Activated naive CD4-positive, alpha-beta T cell (primary cell): Measurements from ENCODE around the gene PPP2R3C.
A peak's percentile ranks its signal among the peaks of the same experiment; 100 is the strongest.
"Not testable (repeated sequence)": the region's sequence is repeated elsewhere in the genome, so short reads cannot be mapped to it uniquely, and the experiment has no call there.

Experiments
- DNase-seq, 4 experiments: peaks; one replicate each; lab custom pipeline; 2025; lab: John Stamatoyannopoulos, UW

PPP2R3C gene

DNA sequence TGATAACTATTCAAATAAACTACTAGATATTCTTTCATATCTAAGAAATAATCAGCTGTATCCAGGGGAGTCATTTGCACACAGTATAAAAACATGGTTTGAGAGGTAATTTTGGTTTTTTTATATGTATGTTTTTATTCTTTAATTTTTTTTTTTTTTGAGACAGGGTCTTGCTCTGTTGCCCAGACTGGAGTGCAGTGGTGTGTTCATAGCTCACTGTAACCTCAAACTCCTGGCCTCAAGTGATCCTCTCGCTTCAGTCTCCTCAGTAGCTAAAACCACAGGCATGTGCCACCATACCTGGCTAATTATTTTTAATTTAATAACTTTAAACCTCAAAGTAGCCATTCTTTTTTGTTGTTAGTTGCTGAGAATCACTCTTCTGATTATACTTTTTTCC is 2.3 kb upstream of the PPP2R3C start:
- no peak for DNase-seq

DNA sequence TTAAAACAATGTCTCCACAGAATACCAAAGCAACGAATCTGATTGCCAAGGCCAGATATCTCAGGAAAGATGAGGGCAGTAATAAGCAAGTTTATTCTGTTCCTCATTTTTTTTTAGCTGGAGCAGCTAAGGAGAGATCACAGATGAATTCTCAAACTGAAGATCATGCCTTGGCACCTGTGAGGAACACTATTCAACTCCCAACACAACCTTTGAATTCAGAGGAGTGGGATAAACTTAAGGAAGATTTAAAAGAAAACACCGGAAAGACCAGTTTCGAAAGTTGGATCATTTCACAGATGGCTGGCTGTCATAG is 1.6 kb upstream of the PPP2R3C start:
- no peak for DNase-seq

DNA sequence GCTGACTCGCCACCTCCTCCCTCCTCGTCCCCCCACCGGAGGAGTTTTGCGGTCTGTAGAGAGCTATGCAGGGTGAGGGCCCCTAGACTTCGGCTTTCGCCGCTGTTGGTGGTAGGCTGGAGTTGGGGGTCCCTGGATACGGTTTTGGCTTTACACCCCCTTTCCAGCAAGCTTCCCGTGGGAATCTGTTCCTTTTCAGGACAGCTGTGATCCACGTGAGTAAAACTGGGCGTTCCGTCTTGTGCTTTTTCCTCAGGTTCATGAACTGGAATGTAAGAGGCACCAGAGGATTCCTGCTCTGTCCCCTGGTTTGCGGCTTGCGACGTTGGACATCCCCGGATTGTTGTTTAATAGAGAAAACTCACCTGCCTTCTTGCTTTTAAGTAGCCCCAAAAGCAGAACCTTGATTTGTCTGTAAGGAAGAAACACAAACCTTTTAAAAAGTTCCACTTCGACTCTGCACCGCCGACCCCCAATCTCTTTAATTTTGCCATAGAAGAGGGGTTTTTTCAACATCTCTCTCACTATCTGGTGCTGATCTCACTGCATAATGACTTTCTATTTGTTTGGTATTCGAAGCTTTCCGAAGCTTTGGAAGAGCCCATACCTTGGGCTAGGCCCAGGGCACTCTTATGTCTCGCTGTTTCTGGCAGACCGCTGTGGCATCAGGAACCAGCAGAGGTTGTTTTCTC is 1.1 kb upstream of the PPP2R3C start:
- DNase-seq = peak in 1 of 4 experiments; percentile 37

DNA sequence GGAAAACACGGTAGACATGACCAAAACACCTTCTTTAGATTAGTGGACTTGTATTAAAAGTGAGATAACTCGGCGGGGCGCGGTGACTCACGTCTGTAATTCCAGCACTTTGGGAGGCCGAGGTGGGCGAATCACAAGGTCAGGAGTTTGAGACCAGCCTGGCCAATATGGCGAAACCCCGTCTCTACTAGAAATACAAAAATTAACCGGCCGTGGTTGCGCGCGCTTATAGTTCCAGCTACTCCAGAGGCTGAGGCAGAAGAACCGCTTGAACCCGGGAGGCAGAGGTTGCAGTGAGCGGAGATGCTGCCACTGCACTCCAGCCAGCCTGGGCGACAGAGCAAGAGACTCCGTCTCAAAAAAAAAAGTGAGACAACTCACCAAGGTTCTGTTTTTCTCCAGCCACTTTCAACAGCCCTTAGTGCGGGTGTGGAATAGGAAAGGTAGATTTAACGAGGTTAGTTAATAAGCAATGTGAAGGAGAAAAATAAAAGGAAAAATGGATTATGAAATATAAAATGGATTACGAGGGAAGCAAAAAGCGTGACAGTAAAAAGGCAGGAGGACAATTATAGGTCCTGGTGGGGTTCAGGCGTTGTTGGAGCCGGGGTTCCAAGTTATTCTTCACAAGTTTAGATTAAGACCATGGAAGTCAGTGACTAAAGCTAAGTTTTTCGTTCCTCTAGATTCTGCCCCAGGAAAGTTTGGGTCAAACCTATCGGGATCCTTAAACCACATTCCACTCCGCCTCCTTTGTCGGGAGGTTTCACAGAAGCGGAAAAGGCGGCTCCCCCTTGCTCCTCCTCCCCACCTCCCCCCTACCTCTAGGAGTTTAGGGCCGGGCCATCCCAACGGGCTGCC is 534 bp downstream of the PPP2R3C start:
- no peak for DNase-seq

DNA sequence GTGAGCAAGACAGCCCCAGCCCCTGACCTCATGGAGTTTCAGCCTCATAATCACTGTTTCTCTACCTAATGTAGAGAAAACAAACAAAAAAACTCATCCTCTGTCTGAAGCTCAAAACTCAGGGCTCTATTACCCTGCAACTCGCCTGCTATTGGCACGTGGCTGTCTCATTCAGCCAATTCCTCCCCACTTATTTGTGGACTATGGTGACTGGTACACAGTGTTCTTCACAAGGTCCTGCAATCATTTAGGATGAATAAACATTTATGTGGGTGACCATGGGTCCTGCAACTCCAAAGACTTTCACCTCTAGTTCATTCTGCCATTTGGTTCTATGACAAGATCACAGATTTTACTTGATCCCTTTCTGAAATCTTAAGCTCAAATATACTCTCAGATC is 4.7 kb downstream of the PPP2R3C start:
- no peak for DNase-seq

DNA sequence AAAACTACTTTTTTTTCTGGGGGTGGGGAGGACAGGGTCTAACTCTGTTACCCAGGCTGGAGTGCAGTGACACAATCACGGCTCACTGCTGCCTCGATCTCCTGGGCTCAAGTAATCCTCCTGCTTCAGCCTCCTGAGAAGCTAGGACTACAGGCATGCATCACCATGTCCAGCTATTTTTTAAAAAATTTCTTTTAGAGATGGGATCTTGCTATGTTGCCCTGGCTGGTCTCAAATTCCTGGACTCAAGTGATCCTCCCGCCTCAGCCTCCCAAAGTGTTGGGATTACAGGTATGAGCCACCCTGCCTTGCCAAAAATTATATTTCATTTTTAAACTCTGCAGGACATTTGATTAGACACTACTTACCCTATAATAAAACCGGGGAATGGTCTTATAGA is 5.5 kb downstream of the PPP2R3C start:
- DNase-seq = no peak

DNA sequence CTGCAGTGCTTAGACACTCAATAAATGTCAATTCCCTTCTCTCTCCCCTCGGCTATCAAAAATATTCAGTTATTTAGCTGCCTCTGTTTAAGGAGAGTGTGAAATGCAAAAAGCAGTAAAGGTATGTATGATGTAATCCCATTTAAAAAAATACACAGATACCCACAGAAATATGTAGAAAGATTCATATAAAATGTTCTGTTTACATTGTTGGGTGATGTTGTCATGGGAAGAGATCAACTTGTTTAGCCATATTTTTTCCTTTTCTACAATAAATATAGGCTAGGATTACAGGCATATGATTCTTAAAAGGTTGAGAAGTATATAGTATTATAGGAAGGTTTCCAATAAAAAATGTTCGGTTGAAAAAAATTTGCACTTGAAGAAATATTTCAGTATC is 7.8 kb downstream of the PPP2R3C start:
- DNase-seq = no peak

DNA sequence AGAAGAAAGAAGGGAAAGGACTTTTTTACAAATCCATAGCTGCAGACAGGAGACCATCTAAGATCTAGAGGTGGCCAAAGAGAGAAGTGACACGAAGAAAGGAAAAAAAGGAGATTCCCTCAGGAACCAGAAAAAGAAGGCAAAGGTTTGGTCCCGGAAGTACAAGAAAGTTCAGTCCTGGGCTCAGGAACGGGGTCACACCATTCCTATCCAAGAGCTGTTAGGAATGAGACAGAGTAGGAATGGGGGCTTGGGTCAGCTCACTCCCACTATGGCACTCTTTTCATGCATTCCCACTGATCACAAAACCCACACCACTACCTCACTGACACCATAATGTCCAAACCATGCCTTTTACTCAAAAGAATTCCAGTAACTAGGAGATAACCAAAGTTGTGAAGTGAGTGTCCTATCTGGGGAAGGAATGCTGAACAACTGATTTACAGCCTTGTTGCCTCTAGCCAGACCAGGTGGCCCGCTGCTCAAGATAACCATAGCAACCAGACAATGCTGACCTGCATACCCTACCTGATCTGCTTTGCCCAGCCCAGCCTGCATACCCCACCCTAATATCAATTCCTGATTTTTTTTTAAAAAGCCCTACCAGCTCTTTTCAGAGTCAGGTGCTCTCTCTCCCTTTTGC is 8.4 kb downstream of the PPP2R3C start:
- DNase-seq = no peak

DNA sequence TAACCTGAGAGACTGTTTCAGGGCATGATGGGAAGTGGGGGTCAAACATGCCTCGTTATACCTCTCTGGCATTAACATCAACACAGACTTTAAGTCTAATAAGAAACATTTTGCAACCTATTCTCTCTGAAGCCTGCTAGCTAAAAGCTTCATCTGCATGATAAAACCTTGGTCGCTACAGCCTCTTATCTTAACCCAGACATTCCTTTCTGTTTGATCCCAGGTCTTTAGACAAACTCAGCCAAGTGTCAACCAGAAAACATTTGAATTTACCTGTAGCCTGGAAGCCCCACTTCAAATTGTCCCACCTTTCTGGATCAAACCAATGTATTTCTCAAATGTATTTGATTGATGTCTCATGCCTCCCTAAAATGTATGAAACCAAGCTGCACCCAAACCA is 9.1 kb downstream of the PPP2R3C start:
- DNase-seq = no peak

DNA sequence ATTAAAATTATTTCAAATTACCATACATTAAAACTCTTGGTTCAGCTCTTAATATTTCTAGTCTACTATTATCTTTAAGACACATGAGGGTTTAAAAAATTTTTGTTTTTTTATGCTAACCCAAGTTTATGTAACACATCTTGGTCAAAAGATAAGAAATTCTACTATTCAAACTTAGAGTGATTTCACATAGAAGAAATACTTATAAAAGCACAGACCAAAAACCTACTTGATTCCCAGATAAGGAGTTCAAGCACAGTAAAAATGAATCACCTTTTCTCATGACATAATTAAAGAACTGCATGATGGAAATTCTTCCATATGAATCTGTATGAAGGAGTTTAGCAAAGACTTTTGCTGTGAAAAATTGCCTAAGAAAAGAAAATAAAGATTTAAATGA is 13.9 kb downstream of the PPP2R3C start:
- no peak for DNase-seq

DNA sequence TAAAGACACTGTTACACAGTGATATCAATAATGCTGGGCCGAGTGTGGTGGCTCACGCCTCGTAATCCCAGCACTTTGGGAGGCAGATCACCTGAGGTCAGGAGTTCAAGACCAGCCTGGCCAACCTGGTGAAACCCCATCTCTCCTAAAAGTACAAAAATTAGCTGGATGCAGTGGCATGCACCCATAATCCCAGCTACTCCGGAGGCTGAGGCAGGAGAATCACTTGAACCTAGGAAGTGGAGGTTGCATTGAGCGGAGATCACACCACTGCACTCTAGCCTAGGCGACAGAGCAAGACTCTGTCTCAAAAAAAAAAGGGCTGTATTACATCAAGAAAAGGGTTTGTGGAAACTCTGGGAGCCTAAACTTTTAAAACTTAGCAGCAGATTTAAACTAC is 27.1 kb downstream of the PPP2R3C start:
- DNase-seq = not testable (repeated sequence)

DNA sequence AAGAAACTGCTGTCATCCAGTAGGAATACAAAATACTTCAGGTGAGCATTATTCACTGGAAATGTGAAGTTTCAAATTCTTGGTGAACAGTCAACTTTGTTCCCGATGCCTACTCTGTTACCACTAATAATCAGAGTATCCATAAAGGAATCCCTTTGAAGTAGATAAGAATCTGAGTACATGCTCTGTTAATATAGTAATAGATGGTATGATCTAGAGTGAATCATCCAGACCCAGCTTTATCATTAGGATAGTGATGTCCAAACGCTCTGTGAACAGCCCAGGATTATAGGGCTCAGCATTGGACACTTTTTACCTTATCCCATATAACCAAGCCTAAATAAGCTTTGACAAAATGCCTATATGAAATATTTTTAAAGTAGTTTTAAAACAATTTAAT is 33.3 kb downstream of the PPP2R3C start:
- DNase-seq = no peak

DNA sequence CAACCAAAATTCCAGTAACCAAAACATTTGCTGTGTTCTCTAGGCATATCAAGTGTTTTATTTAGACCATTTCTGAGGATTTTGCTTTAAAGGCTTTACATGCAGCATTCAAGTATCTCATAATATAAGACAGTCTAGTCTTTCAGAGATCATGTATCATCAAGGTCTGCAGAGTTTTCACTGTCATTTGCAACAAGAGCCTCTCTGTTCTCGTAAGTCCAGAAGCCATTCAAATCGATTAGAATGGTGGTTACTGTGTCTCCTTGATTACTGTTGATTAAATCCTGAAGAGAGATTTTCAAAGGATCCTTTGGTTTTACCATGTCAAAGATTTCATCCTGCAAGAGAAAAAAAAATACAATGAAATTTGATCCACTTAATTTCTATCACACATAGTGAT is 36.3 kb downstream of the PPP2R3C start:
- no peak for DNase-seq

DNA sequence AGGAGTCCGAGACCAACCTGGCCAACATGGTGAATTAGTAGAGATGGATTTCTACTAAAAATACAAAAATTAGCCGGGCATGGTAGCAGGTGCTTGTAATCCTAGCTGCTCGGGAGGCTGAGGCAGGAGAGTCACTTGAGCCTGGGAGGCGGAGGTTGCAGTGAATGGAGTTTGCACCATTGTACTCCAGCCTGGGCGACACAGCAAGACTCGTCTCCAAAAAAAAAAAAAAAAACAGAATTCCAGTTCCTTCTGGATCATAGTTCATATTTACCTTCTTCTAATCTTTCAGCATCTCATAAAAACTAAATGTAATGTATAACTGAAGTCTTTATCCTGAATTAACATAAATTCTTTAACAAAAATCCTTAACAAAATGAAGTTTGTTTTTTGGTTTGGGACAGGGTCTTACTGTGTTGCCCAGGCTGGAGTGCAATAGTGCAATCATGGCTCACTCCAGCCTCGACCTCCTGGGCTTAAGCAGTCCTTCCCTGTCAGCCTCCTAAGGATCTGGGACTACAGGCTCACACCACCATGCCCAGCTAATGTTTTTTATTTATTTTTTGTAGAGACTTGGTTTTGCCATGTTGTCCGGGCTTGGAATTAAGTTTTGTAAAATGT is 38.1 kb downstream of the PPP2R3C start:
- no peak for DNase-seq

DNA sequence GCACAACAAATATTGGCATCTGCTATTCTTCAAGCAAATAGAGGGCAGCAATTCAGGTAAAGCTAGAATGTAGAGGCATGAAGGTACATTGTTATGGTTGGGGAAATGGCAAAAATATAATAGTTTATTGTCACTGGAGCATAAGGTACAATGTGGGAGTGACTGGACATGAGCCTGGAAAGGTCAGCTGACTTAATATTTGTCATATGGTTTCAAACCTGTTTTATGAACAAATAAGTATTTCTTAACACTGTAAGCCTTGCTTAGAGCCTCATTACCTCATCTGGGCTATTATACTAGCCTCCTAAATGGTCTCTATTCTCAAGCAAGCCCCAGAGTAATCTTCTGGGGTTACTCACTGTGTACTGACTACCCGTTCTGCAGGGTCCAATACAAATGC is 42.0 kb downstream of the PPP2R3C start:
- DNase-seq = no peak

DNA sequence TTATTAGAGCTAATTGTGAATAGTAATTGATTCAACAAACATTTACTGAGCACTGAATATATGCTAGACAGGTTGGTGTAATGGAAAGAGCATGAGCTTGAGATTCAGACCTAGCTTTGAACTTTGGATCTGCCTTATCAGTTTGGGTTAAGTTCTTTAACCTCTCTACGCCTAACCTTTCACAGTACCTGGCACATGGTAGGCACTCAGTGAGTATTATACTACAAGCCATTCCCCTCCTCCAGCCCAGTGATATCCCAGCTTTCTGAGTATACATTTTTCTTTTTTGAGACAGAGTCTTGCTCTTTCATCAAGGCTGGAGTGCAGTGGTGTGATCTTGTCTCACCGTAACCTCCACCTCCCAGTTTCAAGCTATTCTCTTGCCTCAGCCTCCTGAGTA is 43.7 kb downstream of the PPP2R3C start:
- no peak for DNase-seq

DNA sequence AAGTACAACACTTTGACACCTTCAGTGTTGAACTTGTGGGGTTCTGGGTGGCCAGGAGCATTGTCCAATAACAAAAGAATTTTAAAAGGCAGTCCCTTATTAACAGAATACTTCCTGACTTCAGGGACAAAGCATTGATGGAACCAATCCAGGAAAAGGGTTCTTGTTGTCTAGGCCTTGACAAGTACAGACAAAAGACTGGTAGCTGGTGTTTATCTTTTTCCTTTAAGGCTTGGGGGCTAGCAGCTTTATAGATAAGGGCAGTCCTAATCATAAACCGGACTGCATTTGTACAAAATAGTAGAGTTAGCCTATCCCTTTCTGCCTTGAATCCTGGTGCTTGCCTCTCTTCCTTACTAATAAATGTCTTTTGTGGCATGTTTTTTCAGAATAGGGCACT is 48.3 kb downstream of the PPP2R3C start:
- no peak for DNase-seq

DNA sequence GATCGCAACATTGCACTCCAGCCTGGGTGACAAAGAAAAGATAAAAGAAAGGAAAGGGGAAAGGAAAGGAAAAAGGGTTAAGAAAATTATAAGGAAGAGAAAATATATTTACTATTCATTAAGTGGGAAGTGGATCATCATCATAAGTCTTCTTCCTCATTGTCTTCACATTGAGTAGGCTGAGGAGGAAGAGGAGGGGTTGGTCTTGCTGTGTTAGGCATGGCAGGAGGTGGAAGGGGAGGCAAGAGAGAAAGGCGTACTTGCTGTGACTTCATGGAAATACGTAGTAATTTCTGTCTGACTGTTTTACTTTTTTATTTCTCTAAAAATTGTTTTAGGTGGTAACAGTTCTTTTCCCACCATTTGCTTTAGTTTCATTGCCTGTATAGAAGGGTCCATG is 49.6 kb downstream of the PPP2R3C start:
- no peak for DNase-seq

DNA sequence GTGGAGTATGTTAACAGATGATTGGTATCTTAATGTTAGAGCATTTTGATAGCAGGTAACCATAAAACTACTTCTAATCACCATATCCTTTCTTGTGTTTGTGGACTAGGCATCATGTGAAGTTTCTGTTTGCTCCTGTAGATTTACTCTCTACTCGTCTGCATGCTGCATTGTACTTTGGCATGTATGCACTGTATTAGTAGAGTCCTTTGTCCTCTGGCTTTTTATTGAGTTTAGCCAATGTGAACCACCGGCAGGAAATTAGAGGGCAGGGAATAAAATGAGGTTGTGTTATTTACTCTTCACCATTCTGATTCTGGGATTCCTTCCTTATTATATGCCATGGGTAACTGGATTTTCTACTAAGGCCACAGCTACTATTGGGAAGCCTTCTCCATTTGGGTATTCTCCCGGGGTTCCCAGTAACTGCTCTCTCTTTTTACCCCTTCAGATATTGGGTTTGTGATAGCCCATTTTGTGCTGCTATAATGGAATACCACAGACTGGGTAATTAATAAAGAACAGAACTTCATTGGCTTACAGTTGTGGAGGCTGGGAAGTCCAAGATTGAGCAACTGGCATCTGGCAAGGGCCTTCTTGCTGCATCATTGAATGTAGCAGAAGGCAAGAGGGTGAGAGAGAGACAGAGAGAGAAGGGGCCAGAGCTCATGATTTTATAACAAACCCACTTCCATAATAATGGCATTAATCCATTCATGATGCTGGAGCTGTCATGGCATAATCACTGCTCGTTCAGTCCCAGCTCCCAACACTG is 53.4 kb downstream of the PPP2R3C start:
- no peak for DNase-seq

DNA sequence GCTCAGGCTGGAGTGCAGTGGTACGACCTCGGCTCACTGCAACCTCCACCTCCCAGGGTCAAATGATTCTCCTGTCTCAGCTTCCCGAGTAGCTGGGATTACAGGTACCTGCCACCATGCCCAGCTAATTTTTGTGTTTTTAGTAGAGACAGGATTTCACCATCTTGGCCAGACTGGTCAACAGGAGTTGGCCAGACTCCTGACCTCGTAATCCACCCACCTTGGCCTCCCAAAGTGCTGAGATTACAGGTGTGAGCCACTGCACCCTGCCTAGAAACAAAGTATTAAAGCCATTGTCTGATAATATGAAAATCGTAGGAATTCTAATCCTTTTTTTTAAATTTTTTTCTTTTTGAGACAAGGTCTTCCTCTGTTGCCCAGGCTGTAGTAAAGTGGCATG is 56.1 kb downstream of the PPP2R3C start:
- DNase-seq = not testable (repeated sequence)

DNA sequence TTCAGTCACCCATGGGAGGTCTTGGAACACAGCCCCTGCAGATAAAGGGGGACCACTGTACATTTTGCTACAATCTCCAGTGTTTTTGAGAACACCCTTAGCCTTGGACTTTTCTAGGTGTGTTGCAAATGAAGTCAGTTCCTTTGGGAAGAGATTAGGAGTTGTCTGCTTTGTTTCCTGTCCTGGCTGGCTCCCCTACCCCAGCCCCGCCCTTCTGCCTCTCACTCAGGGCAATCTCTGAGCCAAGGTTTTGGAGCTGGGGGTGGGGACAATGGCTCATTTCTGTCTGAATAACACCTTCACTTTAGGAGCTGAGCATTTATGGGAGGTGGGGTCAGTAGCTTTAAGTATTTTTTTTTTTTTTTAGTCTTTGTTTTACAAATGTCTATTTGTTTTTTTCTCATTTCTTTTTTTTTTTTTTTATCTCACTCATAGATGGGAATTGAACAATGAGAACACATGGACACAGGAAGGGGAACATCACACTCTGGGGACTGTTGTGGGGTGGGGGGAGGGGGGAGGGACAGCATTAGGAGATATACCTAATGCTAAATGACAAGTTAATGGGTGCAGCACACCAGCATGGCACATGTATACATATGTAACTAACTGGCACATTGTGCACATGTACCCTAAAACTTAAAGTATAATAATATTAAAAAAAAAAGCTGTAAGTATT is 60.5 kb downstream of the PPP2R3C start:
- not testable (repeated sequence) for DNase-seq
